ENCODE results near the gene AAMDC. TPM values are rescaled to one million over a fixed set of nuclear protein-coding genes. Genes with fewer than 3 reads are reported as not detected.
"Not testable (repeated sequence)": the region's sequence is repeated elsewhere in the genome, so short reads cannot be mapped to it uniquely, and the experiment has no call there.

Gene AAMDC
- total RNA-seq, 1 donor from 2014 or later = 2.4 TPM

- DNase-seq (ENCODE audit: low spot score); H3K27me3 Mint-ChIP-seq (ENCODE audit: insufficient read depth); H3K9me3 Mint-ChIP-seq; H3K27ac Mint-ChIP-seq; H3K4me1 Mint-ChIP-seq (ENCODE audit: low read depth); H3K4me3 Mint-ChIP-seq; intact Hi-C loops (cut with micrococcal nuclease): not testable (repeated sequence)
- H3K36me3 Mint-ChIP-seq (ENCODE audit: low read depth) = peaks cover 19% of the 10 kb centered on the region
These were observed 74.0 kb downstream of the AAMDC start for GRCh38 chr11:77894949-77895348.

DNA sequence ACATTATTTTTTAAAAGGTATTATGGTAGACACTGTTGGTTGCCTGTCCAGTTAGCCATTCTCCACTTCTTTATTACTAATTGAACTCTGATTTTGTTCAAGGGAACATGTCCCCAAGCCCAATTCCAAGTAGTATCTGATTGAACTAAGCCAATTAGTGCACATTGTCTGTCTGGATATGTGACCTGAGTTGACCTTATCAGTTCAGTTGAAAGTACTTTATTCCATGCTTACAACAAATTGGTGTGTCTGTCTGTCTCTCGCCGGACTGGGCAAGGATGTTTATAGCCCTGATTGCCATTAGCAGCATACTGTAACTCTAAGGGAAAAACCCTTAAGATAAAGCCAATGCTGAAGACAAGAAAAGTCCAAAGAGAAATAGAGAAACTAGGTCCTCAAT lies 87.9 kb downstream of the AAMDC start:
- Mint-ChIP-seq H3K27ac (no peak overlapping the region), H3K9me3 (no peaks in the 10 kb centered on the region), H3K27me3 (ENCODE audit: insufficient read depth) (no peaks in the 10 kb centered on the region), H3K36me3 (ENCODE audit: low read depth) (peaks cover 16% of the 10 kb centered on the region), H3K4me3 (no peak overlapping the region), H3K4me1 (ENCODE audit: low read depth) (no peaks in the 10 kb centered on the region)
- no peak for DNase-seq (ENCODE audit: low spot score)
- intact Hi-C loops (cut with micrococcal nuclease) = no loop called here

DNA sequence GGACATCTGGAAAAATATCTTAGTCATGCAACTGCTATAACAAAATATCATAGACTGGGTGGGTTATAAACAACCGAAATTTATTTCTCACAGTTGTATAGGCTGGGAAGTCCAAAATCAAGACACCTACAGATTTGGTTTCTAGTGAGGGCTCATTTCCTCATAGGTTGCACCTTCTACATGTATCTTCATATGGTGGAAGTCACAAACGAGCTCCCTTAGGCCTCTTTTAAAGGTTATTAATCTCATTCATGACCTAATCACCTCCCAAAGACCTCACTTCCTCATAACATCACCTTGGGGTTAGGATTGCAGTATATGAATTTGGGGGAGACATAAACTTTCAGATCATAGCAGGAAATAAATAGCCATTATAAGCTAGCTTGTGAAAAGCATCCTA lies 88.3 kb downstream of the AAMDC start:
- intact Hi-C loops (cut with micrococcal nuclease) = no loop called here
- Mint-ChIP-seq H3K4me3 (no peak overlapping the region), H3K9me3 (no peaks in the 10 kb centered on the region), H3K27me3 (ENCODE audit: insufficient read depth) (no peaks in the 10 kb centered on the region), H3K36me3 (ENCODE audit: low read depth) (peaks cover 16% of the 10 kb centered on the region), H3K4me1 (ENCODE audit: low read depth) (no peaks in the 10 kb centered on the region), H3K27ac (no peak overlapping the region)
- DNase-seq (ENCODE audit: low spot score) = no peak

- H3K27ac Mint-ChIP-seq; intact Hi-C loops (cut with micrococcal nuclease); DNase-seq (ENCODE audit: low spot score); H3K4me3 Mint-ChIP-seq; H3K9me3 Mint-ChIP-seq; H3K27me3 Mint-ChIP-seq (ENCODE audit: insufficient read depth); H3K4me1 Mint-ChIP-seq (ENCODE audit: low read depth): not testable (repeated sequence)
- H3K36me3 Mint-ChIP-seq (ENCODE audit: low read depth) = peaks cover 20% of the 10 kb centered on the region
These were observed 89.9 kb downstream of the AAMDC start for GRCh38 chr11:77910828-77911227.

- intact Hi-C loops (cut with micrococcal nuclease); H3K4me3 Mint-ChIP-seq; H3K4me1 Mint-ChIP-seq (ENCODE audit: low read depth); H3K9me3 Mint-ChIP-seq; H3K27ac Mint-ChIP-seq; H3K27me3 Mint-ChIP-seq (ENCODE audit: insufficient read depth); DNase-seq (ENCODE audit: low spot score): not testable (repeated sequence)
- peaks cover 22% of the 10 kb centered on the region for H3K36me3 Mint-ChIP-seq (ENCODE audit: low read depth)
These were observed 92.8 kb downstream of the AAMDC start for GRCh38 chr11:77913608-77914306.

DNA sequence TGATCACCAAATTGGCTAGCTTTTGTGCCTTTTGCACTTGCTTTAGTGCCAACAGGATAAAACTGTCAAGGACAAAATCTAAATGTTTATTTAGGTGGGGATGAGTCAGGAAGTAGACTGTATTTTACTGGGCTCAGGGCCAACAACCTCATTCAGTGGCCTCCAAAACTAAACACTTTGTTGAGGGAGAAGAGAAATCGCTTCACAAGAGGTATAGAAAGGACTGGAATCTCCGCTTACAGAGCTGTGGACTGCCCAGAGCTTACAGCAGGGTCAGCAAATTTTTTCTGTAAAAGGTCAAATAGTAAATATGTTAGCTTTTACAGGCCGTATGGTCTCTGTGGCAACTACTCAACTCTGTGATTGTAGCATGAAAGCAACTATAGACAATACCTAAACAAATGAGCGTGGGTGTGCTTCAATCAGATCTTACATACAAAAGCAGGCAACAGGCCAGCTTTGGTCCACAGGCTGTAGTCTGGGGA lies 93.4 kb downstream of the AAMDC start:
- H3K27ac Mint-ChIP-seq; H3K9me3 Mint-ChIP-seq; H3K4me3 Mint-ChIP-seq; H3K27me3 Mint-ChIP-seq (ENCODE audit: insufficient read depth); H3K4me1 Mint-ChIP-seq (ENCODE audit: low read depth); intact Hi-C loops (cut with micrococcal nuclease); DNase-seq (ENCODE audit: low spot score): not testable (repeated sequence)
- peaks cover 25% of the 10 kb centered on the region for H3K36me3 Mint-ChIP-seq (ENCODE audit: low read depth)

DNA sequence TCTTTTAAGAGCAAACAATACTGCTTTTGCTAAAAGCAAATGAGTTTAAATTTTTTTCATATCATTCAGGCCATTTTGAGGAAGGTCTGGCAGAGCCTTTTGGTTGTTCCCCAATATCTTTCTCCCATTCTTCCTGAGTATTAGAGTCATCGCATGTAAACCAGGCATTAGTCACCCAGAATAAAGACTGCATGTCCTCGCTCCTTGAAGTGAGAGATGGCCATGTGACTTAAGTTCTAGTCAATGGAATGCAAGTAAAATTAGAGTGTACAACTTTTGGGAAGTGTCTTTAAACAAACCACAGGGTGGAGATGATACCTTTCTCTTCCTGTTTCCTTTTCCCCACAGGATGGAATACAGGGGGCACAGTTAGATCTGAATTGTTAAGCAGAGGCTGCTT lies 96.8 kb downstream of the AAMDC start:
- intact Hi-C loops (cut with micrococcal nuclease); DNase-seq (ENCODE audit: low spot score); H3K9me3 Mint-ChIP-seq; H3K4me1 Mint-ChIP-seq (ENCODE audit: low read depth); H3K27ac Mint-ChIP-seq; H3K27me3 Mint-ChIP-seq (ENCODE audit: insufficient read depth); H3K4me3 Mint-ChIP-seq: not testable (repeated sequence)
- peaks cover 20% of the 10 kb centered on the region for H3K36me3 Mint-ChIP-seq (ENCODE audit: low read depth)

Other genes with a start within 250 kb of the AAMDC start
- 0.18 and 0.59 TPM in 2 replicates for gene AQP11, start 231.2 kb upstream of the AAMDC start, total RNA-seq
- gene CLNS1A, start 183.3 kb upstream of the AAMDC start, total RNA-seq = 161 and 169 TPM in 2 replicates
- 47.0 and 49.2 TPM in 2 replicates for gene RSF1, start 422 bp upstream of the AAMDC start, total RNA-seq
- 58.2 and 63.6 TPM in 2 replicates for gene INTS4, start 173.5 kb downstream of the AAMDC start, total RNA-seq
- gene KCTD14, start 202.1 kb downstream of the AAMDC start, total RNA-seq = 0.16 and 0.49 TPM in 2 replicates
- not detected in 2 replicates for gene THRSP, start 242.7 kb downstream of the AAMDC start, total RNA-seq

All from activated T-helper 1 cell treated with anti-CD3 and anti-CD28 coated beads, Interleukin-12 subunit alpha, Interleukin-12 subunit beta, Interleukin-2, Interleukin-4 antibody, amounts not matched to agents 30 ng/mL and 10 ng/mL and 1 ng/mL, durations not matched to agents 14 hours and 24 hours and 36 hours (primary cell).